Lower leg skin (tissue), 3 donors: ENCODE results near the gene MUC6.

ENCODE experiments used
- CTCF ChIP-seq, 3 donors: fragments of 450-650 bp; IDR thresholded peaks; one replicate each; pipeline ENCODE4 v1.5.1; 2016; ENCODE audit warnings: antibody characterized with exemption in 3 of 3, mild to moderate bottlenecking in 3 of 3, moderate library complexity in 2 of 3
- POLR2A ChIP-seq, 2 donors: fragments of 450-650 bp; IDR thresholded peaks; one replicate each; pipeline ENCODE4 v1.6.1; 2016 to 2017; ENCODE audit warnings: antibody characterized with exemption in 2 of 2, mild to moderate bottlenecking in 1 of 2, moderate library complexity in 1 of 2

GRCh38 chr11:970319-970871 lies 66.1 kb downstream of the MUC6 start:
- no peak for TF ChIP-seq POLR2A (IDR thresholded peaks at IDR 0.05)
- no peak for TF ChIP-seq CTCF (IDR thresholded peaks at IDR 0.05)
